Stimulated activated CD4-positive, alpha-beta T cell treated with anti-CD3 and anti-CD28 coated beads, Interleukin-4, amount 100 ng/mL, for 4 hours (primary cell): ENCODE data around the gene SLC9A9.

Source experiments
- DNase-seq, 2 experiments: peaks; one replicate each; pipeline ENCODE4 v3.0.0-alpha.2; 2020

Gene SLC9A9

DNA sequence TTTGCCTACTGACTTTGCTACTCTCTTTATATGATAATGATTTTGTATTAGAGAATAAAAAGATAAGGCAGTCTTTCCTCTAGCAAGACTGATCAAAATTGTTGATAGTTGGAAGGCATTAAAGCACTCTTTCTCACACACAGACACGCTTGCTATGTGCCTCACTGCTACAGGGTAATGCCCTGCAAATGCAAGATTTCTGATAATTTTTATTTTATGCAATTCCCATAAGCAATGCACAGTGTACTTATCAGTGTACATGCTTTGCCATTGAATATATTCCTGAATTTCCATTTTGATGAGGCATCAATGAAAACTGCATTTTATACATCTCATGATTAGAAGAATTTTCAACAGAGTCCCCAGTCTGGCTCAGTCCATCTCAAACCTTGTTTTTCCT lies 465.5 kb downstream of the SLC9A9 start:
- no peak for DNase-seq

GRCh38 chr3:143380449-143380848 lies 467.8 kb downstream of the SLC9A9 start:
- no peak for DNase-seq

- no peak for DNase-seq
Measured at GRCh38 chr3:143375698-143376097, 472.6 kb downstream of the SLC9A9 start.

- DNase-seq, result no peak
Measured at GRCh38 chr3:143367171-143367570, 481.1 kb downstream of the SLC9A9 start.

- DNase-seq, result no peak
Measured at GRCh38 chr3:143366672-143367071, 481.6 kb downstream of the SLC9A9 start.

DNA sequence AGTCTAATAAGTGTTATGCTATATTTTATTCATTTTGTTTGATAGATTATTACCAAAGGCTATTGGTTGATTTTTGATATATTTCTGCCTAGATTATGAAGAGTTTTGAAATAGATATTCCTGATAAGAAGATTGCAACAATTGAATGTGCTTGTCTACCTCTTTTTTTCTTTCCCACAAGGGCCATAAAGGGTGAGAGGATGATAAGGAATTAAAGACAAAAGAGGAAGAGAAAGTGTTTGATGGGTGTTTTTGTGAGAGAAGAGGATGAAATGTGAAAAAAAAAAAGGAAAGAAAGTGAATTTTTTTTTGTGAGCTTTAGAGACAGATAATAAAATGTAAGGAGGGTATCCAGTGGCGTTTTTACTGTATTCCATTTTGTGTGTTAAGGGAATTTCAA lies 484.3 kb downstream of the SLC9A9 start:
- no peak for DNase-seq

GRCh38 chr3:143363276-143363675 lies 485.0 kb downstream of the SLC9A9 start:
- DNase-seq, result no peak

DNA sequence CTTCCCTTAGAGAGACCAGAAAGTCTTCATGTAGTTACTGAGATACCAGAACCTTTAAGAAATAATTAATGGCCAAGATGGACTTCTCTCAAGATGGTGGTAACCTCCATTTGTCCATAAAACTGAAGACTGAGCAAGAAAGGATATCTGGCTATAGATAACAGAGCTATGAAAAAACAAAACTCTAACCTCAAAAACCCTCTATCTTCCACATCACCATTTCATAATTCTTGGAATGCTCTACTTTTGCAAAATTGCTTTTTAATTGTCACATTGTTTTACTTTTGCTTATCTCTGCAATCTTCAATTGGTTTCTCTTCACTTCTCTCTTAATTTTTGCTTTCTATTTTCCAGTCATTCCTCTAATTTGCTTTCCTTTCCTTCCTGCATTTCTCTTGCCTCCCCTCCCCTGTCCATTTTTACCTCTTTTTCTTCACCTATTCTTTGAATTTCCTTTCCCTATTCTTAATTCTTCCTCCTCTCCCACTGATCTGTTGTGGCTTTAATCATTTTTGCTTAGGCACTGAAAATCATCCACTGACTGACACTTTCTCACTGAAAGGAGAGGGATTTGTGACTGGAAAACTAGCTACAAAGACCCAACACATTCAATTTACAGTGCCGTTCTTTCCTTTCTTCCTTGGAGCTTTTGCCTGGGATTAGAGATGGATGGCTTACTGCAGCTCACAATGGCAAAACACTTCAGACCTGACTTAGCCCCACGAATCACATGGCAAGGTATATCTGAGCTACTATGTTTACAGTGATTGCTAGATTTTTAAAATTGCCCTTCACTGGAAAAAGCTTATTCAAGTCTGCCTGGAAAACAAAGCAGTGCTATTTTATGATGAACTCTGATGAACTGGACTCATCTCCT lies 485.9 kb downstream of the SLC9A9 start:
- no peak for DNase-seq

- DNase-seq, result no peak
Measured at GRCh38 chr3:143361589-143361988, 486.7 kb downstream of the SLC9A9 start.

DNA sequence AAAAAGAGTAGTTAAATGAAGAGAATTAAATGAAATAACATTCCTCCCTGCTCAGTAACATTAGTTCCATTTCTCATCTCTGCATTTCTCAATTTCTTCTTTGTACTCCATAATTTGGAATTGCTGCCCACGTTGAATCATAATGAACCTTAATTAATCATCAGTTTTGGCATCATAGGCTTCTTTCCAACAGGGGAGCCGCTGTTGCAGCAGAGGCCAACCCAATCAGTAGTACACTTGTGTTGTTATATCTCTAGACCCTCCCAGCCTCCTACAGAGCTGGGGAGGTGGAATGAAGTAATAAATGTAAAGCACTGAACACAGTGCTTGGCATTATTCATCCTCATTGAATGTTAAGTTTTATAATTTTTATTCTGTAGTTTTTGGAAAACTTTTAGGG lies 488.0 kb downstream of the SLC9A9 start:
- DNase-seq, result no peak

DNA sequence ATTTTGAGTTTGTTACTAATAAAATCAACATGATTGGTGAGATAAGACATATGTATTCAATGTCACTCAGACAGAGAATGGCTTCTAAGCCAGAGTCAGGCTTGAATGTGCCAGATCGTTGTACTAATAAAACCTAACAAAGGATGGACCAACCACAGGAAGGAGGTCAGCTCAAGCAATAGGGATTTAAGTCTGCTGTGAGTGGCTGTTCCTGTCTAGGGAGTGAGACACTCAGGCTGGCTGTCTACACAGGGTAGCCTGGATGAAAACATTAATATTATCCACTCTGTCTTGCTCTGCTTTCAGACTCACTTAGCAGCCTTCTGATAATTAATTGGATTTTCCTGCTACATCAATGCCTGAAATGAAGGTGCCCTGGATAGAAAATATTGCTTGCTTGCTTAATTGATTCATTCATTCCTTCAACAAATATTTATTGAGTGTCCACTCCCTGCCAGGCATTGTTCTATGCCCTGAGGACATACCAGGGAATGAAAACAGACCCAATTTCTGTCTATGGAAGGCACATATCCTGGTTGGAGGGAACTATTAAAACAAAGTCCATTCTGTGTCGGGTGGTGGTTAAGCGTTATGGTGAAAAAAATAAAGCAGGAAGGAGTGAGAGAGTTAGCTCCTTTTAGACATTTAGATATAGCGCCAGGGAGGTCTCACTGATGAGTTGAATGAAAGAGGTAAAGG lies 489.3 kb downstream of the SLC9A9 start:
- no peak for DNase-seq

- DNase-seq, result no peak
Measured at GRCh38 chr3:143358155-143358792, 490.0 kb downstream of the SLC9A9 start.

DNA sequence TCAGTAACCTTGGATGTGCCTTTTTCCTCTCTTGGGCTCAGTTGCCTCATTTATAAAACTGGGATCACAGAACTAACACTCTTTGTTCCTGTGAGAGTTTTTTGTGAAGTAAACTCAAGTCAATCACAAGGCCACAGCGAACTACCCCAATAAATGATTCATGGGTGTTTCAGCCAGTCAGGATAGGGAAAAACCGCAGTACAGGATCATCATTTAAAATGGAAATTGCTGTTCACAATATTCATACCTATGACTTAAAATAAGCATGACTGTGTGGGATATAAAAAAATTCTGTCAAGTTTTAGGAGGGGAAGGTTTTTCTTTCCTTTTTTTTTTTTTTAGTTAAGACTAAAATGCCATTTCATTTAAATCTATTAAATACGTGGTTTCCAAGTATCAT lies 490.6 kb downstream of the SLC9A9 start:
- no peak for DNase-seq

DNA sequence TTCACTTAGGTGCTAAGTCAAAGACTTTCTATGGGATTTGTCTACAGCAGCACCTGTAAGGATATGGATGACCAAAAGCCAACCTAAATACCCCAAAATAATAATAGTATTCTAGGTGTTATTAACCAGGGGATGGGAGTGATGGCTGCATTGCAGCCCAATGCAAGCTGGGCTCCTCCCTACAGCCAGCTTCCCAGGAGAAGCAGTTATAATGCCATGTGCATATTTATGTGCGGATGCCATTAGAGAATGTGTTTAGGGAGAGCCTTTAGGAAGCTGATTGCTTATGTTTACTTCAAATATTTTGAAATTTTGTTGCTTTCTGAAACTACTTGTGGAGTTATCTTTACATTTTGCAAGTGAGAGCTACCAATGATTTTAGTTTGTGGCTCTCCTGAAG lies 491.4 kb downstream of the SLC9A9 start:
- no peak for DNase-seq

- no peak for DNase-seq
Measured at GRCh38 chr3:143354342-143354741, 493.9 kb downstream of the SLC9A9 start.

GRCh38 chr3:143352850-143353550 lies 495.3 kb downstream of the SLC9A9 start:
- no peak for DNase-seq

DNA sequence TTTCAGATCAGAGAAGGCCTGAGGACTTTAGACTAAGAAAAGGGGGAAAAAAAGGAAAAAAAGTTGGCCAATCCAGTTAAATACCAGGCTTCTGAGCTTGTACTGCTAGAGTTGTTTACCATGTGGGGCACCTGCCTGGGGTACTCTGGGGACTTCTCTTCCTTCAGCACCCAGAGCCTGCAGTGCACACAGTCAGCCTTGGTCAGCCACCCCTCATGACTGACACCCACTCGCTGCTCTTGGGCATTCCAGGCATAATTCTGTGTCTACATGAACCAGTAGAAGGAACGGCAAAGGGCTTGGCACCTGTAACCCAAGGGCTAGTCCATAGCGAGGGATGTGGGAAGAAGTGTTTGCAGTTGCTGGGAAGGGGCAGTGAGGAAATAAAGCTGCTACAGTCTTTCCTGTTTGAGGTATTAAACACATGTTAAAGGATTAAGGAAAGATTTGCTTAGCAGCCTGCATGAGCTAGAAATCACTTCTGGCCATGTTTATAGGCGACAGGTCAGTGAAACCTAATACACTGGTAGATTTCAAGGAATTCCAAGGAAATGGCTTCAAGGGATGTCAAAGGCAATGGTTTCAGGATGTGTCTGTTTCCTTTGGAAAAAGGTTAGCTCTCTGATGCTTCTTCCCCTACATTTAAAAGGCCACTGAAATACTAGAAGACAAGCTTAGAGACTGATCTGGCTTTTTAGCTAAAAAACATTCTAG lies 496.2 kb downstream of the SLC9A9 start:
- no peak for DNase-seq

DNA sequence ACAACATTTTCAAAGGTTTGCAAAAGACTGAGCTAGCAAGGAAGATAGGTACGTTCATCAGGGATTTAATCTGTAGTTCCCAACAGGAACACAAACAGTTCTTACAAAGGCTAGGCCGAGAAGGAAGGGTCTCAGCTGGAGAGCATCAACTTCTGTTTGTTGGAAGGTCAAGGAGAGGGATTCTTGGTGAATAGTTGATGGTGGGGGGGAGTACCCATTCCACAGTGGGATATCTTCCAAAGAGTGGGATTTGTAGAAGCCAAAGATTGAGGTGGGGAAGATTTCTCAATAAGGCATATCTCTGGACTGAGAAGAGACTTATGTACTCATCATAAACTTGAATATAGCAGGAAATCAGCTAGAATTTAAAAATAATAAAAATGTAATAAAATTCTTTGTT lies 496.9 kb downstream of the SLC9A9 start:
- DNase-seq, result no peak

- DNase-seq, result no peak
Measured at GRCh38 chr3:143349455-143349854, 498.8 kb downstream of the SLC9A9 start.

GRCh38 chr3:143348486-143349327 lies 499.6 kb downstream of the SLC9A9 start:
- no peak for DNase-seq

DNA sequence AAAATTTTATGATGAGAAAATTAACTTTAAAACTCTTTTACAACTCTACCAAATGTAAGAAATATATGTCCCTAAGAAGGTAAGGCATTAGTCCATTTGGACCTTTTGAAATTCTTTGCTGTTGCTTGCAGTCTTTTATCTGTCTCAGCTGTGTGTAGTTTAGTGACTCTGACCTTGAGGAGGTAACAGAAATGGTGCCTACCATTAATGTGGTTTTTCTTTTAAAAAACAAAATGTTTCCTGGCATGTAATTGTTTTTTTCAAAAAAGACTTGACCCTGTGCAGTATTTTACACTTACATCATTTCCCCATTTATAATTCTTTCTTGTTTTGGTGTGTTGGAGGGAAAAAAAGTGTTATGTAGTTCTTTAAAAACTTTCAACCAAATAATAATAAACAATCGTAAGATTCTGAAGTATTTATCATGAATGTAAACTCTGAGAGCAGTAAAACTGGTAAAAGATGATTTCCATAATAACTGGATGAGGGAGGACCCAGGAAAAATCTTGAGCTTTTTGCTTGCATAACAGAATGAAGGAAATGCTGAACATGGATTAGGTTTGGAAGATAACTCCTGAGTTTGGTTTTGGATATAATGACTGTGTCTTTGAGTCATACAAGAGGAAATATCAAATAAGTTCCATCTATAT lies 503.6 kb downstream of the SLC9A9 start:
- DNase-seq, result no peak
